ENCODE data around the gene LSP1.

DNA sequence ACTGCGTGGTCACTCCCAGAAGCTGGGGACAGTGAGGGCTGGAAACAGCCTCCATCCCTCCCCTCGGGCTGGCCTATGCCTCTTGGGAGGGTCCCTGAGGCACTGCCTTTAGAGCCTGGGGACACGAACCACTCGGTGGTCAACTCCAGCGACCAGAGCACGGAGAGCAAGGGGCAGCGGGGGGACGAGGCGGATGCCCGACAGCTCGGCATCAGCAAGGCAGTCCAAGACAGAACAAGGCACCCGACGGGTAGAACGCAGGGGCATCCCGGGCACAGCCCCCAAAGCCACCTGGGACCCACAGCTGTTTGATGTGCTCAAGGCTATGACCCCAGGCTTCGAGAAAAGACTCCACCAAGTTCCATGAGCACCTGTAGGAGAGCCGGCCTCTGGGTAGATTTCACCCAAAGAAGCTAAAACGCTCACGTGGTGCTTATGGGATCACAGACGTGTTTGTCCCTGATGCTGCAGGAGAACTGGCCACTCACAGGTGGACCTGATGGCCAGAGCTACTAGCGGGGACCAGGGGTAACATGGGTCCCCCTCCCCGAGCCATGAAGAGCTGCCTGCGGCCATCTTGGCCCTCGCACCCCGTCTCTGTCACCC lies 510 bp upstream of the LSP1 start:
- TF ChIP-seq POLR2A (IDR thresholded peaks at IDR 0.05) (no peak), POLR2AphosphoS5 (IDR thresholded peaks at IDR 0.05) (no peak), EP300 (IDR thresholded peaks at IDR 0.05; ENCODE audit: low read depth) (no peak)
- TF ChIP-seq, protein P1, sequence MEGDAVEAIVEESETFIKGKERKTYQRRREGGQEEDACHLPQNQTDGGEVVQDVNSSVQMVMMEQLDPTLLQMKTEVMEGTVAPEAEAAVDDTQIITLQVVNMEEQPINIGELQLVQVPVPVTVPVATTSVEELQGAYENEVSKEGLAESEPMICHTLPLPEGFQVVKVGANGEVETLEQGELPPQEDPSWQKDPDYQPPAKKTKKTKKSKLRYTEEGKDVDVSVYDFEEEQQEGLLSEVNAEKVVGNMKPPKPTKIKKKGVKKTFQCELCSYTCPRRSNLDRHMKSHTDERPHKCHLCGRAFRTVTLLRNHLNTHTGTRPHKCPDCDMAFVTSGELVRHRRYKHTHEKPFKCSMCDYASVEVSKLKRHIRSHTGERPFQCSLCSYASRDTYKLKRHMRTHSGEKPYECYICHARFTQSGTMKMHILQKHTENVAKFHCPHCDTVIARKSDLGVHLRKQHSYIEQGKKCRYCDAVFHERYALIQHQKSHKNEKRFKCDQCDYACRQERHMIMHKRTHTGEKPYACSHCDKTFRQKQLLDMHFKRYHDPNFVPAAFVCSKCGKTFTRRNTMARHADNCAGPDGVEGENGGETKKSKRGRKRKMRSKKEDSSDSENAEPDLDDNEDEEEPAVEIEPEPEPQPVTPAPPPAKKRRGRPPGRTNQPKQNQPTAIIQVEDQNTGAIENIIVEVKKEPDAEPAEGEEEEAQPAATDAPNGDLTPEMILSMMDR (IDR thresholded peaks at IDR 0.05): no peak

Data from transverse colon (tissue), 4 donors.